Effector memory CD4-positive, alpha-beta T cell (primary cell): ENCODE results near the gene NPAS1.

Experiments
- DNase-seq, 3 donors: peaks; one replicate each; pipeline ENCODE4 v3.0.0-alpha.2; 2020
- H3K27ac ChIP-seq: 2 replicates; pipeline ENCODE4 v1.7.0; 2013; ENCODE audit warnings: mild to moderate bottlenecking, low read length, moderate library complexity; ENCODE audit not compliant: insufficient read depth, poor library complexity, severe bottlenecking
- H3K27me3 ChIP-seq: replicated peaks from 2 replicates; pipeline ENCODE4 v1.7.0; 2013; ENCODE audit warnings: mild to moderate bottlenecking, low read length; ENCODE audit not compliant: insufficient read depth, control insufficient read depth, poor library complexity, severe bottlenecking
- H3K36me3 ChIP-seq: 2 replicates; pipeline ENCODE4 v1.7.0; 2013; ENCODE audit warnings: mild to moderate bottlenecking, low read length, moderate library complexity; ENCODE audit not compliant: control insufficient read depth, insufficient read depth
- H3K4me1 ChIP-seq: 2 replicates; pipeline ENCODE4 v1.7.0; 2013; ENCODE audit warnings: low read length, mild to moderate bottlenecking; ENCODE audit not compliant: control insufficient read depth, insufficient read depth, poor library complexity, severe bottlenecking
- H3K4me3 ChIP-seq: 2 replicates; pipeline ENCODE4 v1.7.0; 2013; ENCODE audit warnings: low read length, low read depth, mild to moderate bottlenecking; ENCODE audit not compliant: insufficient read depth, poor library complexity, severe bottlenecking
- H3K9me3 ChIP-seq: 2 replicates; pipeline ENCODE4 v1.7.0; 2013; ENCODE audit warnings: mild to moderate bottlenecking, low read length, moderate library complexity; ENCODE audit not compliant: control insufficient read depth

NPAS1 gene

GRCh38 chr19:46990991-46991676 is 28.5 kb upstream of the NPAS1 start:
- no peak overlapping the region for H3K27ac ChIP-seq
- H3K36me3 ChIP-seq = peaks cover 56% of the 10 kb centered on the region
- peaks cover 7% of the 10 kb centered on the region for H3K4me1 ChIP-seq
- H3K27me3 ChIP-seq = no peaks in the 10 kb centered on the region
- no peak overlapping the region for H3K4me3 ChIP-seq
- DNase-seq = peak; percentile 30 to 46 (median 31)
- no peaks in the 10 kb centered on the region for H3K9me3 ChIP-seq

GRCh38 chr19:46992699-46993535 is 26.7 kb upstream of the NPAS1 start:
- Histone ChIP-seq H3K27ac (no peak overlapping the region), H3K4me1 (peaks cover 7% of the 10 kb centered on the region), H3K36me3 (peaks cover 60% of the 10 kb centered on the region), H3K4me3 (no peak overlapping the region), H3K9me3 (no peaks in the 10 kb centered on the region), H3K27me3 (no peaks in the 10 kb centered on the region)
- no peak for DNase-seq

- Histone ChIP-seq H3K9me3 (no peaks in the 10 kb centered on the region), H3K27ac (no peak overlapping the region), H3K27me3 (no peaks in the 10 kb centered on the region), H3K4me3 (no peak overlapping the region), H3K4me1 (peaks cover 7% of the 10 kb centered on the region), H3K36me3 (peaks cover 60% of the 10 kb centered on the region)
- no peak for DNase-seq
Measured at GRCh38 chr19:46993622-46994021, 26.0 kb upstream of the NPAS1 start.

GRCh38 chr19:46994141-46994686 is 25.4 kb upstream of the NPAS1 start:
- no peak for DNase-seq
- H3K27me3 ChIP-seq = no peaks in the 10 kb centered on the region
- no peaks in the 10 kb centered on the region for H3K9me3 ChIP-seq
- H3K4me1 ChIP-seq = peaks cover 7% of the 10 kb centered on the region
- no peak overlapping the region for H3K4me3 ChIP-seq
- H3K36me3 ChIP-seq = peaks cover 58% of the 10 kb centered on the region
- no peak overlapping the region for H3K27ac ChIP-seq

GRCh38 chr19:46995492-46995891 is 24.1 kb upstream of the NPAS1 start:
- peaks cover 7% of the 10 kb centered on the region for H3K4me1 ChIP-seq
- no peak overlapping the region for H3K27ac ChIP-seq
- peaks cover 60% of the 10 kb centered on the region for H3K36me3 ChIP-seq
- no peaks in the 10 kb centered on the region for H3K27me3 ChIP-seq
- H3K9me3 ChIP-seq = no peaks in the 10 kb centered on the region
- no peak overlapping the region for H3K4me3 ChIP-seq
- no peak for DNase-seq

- Histone ChIP-seq H3K36me3 (peaks cover 45% of the 10 kb centered on the region), H3K27ac (no peak overlapping the region), H3K4me3 (no peak overlapping the region), H3K9me3 (no peaks in the 10 kb centered on the region), H3K27me3 (no peaks in the 10 kb centered on the region), H3K4me1 (no peaks in the 10 kb centered on the region)
- no peak for DNase-seq
Measured at GRCh38 chr19:46998445-46999125, 21.1 kb upstream of the NPAS1 start.

GRCh38 chr19:46999377-46999776 is 20.3 kb upstream of the NPAS1 start:
- Histone ChIP-seq H3K4me3 (no peak overlapping the region), H3K27me3 (no peaks in the 10 kb centered on the region), H3K27ac (no peak overlapping the region), H3K4me1 (no peaks in the 10 kb centered on the region), H3K9me3 (no peaks in the 10 kb centered on the region), H3K36me3 (peaks cover 37% of the 10 kb centered on the region)
- DNase-seq = no peak

GRCh38 chr19:46999878-47000277 is 19.8 kb upstream of the NPAS1 start:
- Histone ChIP-seq H3K4me1 (no peaks in the 10 kb centered on the region), H3K9me3 (no peaks in the 10 kb centered on the region)
- DNase-seq = no peak

GRCh38 chr19:47000373-47000772 is 19.3 kb upstream of the NPAS1 start:
- Histone ChIP-seq H3K4me1 (no peaks in the 10 kb centered on the region), H3K9me3 (no peaks in the 10 kb centered on the region), H3K36me3 (peaks cover 34% of the 10 kb centered on the region), H3K27ac (no peak overlapping the region), H3K4me3 (no peak overlapping the region), H3K27me3 (no peaks in the 10 kb centered on the region)
- DNase-seq = no peak

More at GRCh38 chr19:46999878-47000277, 19.8 kb upstream of the NPAS1 start:
- Histone ChIP-seq H3K4me3 (no peak overlapping the region), H3K27me3 (no peaks in the 10 kb centered on the region), H3K27ac (no peak overlapping the region), H3K36me3 (peaks cover 34% of the 10 kb centered on the region)
